ENCODE data around the gene RAMACL. TPM values are rescaled to one million over a fixed set of nuclear protein-coding genes. Genes with fewer than 3 reads are reported as not detected.

The RAMACL gene
- total and polyA plus RNA-seq, 2 donors (not counting 1 experiment from before 2014, with no cell fraction given) = 0.22 to 5.0 TPM

DNA sequence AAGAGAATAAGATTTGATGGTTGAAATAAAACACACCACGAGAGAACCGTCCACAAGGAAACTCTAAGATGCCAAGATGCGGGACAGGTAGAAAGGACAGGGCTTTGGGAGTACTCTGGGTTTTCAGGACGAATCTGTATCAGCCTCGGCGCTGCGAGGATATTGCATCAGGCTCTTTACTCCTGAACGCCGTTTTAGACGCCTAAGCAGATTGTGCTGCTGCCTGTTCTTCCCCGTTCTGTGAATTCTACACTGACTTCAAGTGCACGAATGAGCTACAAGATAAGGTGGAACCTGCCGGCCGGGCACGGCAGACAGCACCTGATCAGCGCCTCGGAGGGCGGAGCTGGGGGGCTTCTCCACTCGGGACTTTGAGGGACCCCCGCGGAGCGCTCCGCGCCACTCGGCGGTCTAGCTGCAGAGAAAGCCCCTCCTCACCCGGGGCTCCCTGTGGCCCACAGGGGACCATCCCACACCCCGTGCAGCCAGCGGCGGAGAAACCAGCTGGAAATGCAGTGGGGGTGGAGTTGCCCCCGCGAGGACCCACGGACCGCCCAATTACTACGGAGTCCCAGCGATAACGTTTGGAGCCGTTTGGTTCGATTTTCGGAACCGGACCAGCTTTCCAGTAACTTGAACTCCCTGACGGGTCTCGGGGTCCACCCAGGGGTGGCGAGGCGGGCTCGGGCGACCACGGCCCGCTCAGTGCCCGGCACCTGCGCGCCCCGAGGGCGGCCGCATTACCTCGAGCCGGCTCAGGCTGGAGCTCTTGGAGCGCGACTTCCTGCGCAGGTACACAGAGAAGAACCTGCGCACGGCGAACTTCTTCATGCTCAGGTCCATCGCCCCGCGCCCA is 39.9 kb upstream of the RAMACL start:
- Histone ChIP-seq H4K20me1 (ENCODE audit: control insufficient read depth, extremely low read depth, insufficient read depth, low read length) (no peaks in the 10 kb centered on the region), H3K36me3 (ENCODE audit: control insufficient read depth, insufficient read depth, low read length) (no peaks in the 10 kb centered on the region), H3K79me2 (ENCODE audit: control insufficient read depth, insufficient read depth, low read length) (peaks cover 37% of the 10 kb centered on the region), H3K4me1 (ENCODE audit: control insufficient read depth, extremely low read depth, insufficient read depth, low read length) (peaks cover 25% of the 10 kb centered on the region), H3K9me3 (ENCODE audit: control insufficient read depth, insufficient read depth, low read depth, low read length) (no peaks in the 10 kb centered on the region), H3K27ac (ENCODE audit: insufficient read depth, low read length) (peak overlapping the region; percentile 84), H2AFZ (ENCODE audit: low read length) (no peak overlapping the region), H3K27me3 (ENCODE audit: control insufficient read depth, insufficient read depth, low read length) (no peaks in the 10 kb centered on the region), H3K4me2 (ENCODE audit: extremely low read depth, insufficient read depth, low read length) (peak overlapping the region; percentile 94), H3K9ac (ENCODE audit: insufficient read depth, low read length) (peak overlapping the region; percentile 95), H3K4me3 (replicated peaks in 1 of 4; ENCODE audit: control extremely low read depth in 1 of 4, insufficient read depth in 1 of 4, low read depth in 3 of 4, low read length in 4 of 4) (peak overlapping the region; percentile 88 to 96 (median 92))
- no peak for TF ChIP-seq EZH2 (IDR thresholded peaks at IDR 0.05; ENCODE audit: low read length, missing control alignments)
- TF ChIP-seq, protein P1, sequence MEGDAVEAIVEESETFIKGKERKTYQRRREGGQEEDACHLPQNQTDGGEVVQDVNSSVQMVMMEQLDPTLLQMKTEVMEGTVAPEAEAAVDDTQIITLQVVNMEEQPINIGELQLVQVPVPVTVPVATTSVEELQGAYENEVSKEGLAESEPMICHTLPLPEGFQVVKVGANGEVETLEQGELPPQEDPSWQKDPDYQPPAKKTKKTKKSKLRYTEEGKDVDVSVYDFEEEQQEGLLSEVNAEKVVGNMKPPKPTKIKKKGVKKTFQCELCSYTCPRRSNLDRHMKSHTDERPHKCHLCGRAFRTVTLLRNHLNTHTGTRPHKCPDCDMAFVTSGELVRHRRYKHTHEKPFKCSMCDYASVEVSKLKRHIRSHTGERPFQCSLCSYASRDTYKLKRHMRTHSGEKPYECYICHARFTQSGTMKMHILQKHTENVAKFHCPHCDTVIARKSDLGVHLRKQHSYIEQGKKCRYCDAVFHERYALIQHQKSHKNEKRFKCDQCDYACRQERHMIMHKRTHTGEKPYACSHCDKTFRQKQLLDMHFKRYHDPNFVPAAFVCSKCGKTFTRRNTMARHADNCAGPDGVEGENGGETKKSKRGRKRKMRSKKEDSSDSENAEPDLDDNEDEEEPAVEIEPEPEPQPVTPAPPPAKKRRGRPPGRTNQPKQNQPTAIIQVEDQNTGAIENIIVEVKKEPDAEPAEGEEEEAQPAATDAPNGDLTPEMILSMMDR (conservative IDR thresholded peaks at IDR 0.05 in 1 of 2, IDR thresholded peaks at IDR 0.05 in 1 of 2; ENCODE audit: low read depth in 1 of 2, low read length in 2 of 2) = no peak
- DNase-seq (ENCODE audit: low read depth in 2 of 2) = peak; percentile 41 to 55

DNA sequence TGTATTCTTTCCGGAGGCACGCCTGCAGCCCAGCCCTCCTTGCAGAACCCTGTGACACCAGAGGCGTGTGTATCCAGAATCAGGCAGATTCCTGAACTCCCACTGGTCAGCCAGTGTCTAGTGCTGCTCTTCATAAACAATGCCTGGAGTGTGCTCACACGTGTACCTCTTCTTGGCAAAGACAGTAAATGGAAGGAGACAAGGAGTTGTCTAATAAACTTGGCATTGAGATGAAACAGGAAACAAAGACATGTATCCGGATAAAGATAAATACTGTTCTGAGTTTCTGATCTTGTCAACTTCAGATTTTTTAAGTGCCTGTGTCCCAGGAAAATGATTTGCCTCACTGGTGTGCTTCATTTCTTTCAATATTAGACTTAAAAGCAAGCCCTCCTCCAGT is 38.9 kb upstream of the RAMACL start:
- no peak for TF ChIP-seq EZH2 (IDR thresholded peaks at IDR 0.05; ENCODE audit: low read length, missing control alignments)
- TF ChIP-seq, protein P1 (conservative IDR thresholded peaks at IDR 0.05 in 1 of 2, IDR thresholded peaks at IDR 0.05 in 1 of 2; ENCODE audit: low read depth in 1 of 2, low read length in 2 of 2) = no peak
- Histone ChIP-seq H3K27ac (ENCODE audit: insufficient read depth, low read length) (peak overlapping the region; percentile 84), H3K27me3 (ENCODE audit: control insufficient read depth, insufficient read depth, low read length) (no peaks in the 10 kb centered on the region), H3K9ac (ENCODE audit: insufficient read depth, low read length) (peak overlapping the region; percentile 95), H3K79me2 (ENCODE audit: control insufficient read depth, insufficient read depth, low read length) (peaks cover 42% of the 10 kb centered on the region), H2AFZ (ENCODE audit: low read length) (no peak overlapping the region), H4K20me1 (ENCODE audit: control insufficient read depth, extremely low read depth, insufficient read depth, low read length) (no peaks in the 10 kb centered on the region), H3K36me3 (ENCODE audit: control insufficient read depth, insufficient read depth, low read length) (no peaks in the 10 kb centered on the region), H3K4me1 (ENCODE audit: control insufficient read depth, extremely low read depth, insufficient read depth, low read length) (peaks cover 35% of the 10 kb centered on the region), H3K4me3 (replicated peaks in 1 of 4; ENCODE audit: control extremely low read depth in 1 of 4, insufficient read depth in 1 of 4, low read depth in 3 of 4, low read length in 4 of 4) (peak overlapping the region; percentile 88 to 96 (median 92)), H3K4me2 (ENCODE audit: extremely low read depth, insufficient read depth, low read length) (peak overlapping the region; percentile 94), H3K9me3 (ENCODE audit: control insufficient read depth, insufficient read depth, low read depth, low read length) (no peaks in the 10 kb centered on the region)
- peak; percentile 57 to 68 for DNase-seq (ENCODE audit: low read depth in 2 of 2)

DNA sequence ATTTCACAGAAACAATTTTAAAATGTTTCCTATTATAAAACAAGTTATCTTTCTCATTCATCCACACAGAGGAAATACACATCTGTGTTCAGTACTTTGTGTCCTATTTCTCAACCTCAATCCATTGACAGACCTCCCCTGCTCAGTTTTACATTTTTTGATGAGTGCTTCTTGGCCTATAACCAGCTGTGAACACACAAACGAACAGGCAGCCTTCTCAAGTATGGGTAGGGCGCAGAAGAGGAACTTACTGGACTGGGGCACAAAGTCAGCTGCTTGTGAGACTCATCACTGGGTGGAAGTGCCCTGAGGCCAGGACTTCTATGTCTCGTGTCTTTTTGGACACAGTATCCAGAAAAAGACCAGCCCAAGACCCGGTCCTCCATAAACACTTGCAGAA is 37.8 kb upstream of the RAMACL start:
- H3K4me3 ChIP-seq (replicated peaks in 1 of 4; ENCODE audit: control extremely low read depth in 1 of 4, insufficient read depth in 1 of 4, low read depth in 3 of 4, low read length in 4 of 4) = peak overlapping the region in 1 of 4 experiments; percentile 25
- H3K4me1 ChIP-seq (ENCODE audit: control insufficient read depth, extremely low read depth, insufficient read depth, low read length) = peaks cover 38% of the 10 kb centered on the region
- no peaks in the 10 kb centered on the region for H3K36me3 ChIP-seq (ENCODE audit: control insufficient read depth, insufficient read depth, low read length)
- peak; percentile 71 to 94 for DNase-seq (ENCODE audit: low read depth in 2 of 2)
- TF ChIP-seq EZH2 (IDR thresholded peaks at IDR 0.05; ENCODE audit: low read length, missing control alignments) = no peak
- TF ChIP-seq, protein P1 (conservative IDR thresholded peaks at IDR 0.05 in 1 of 2, IDR thresholded peaks at IDR 0.05 in 1 of 2; ENCODE audit: low read depth in 1 of 2, low read length in 2 of 2) = no peak
- H3K4me2 ChIP-seq (ENCODE audit: extremely low read depth, insufficient read depth, low read length) = peak overlapping the region; percentile 61
- peak overlapping the region; percentile 33 for H3K27ac ChIP-seq (ENCODE audit: insufficient read depth, low read length)
- H4K20me1 ChIP-seq (ENCODE audit: control insufficient read depth, extremely low read depth, insufficient read depth, low read length) = no peaks in the 10 kb centered on the region
- H3K27me3 ChIP-seq (ENCODE audit: control insufficient read depth, insufficient read depth, low read length) = no peaks in the 10 kb centered on the region
- H3K9me3 ChIP-seq (ENCODE audit: control insufficient read depth, insufficient read depth, low read depth, low read length) = no peaks in the 10 kb centered on the region
- H3K9ac ChIP-seq (ENCODE audit: insufficient read depth, low read length) = no peak overlapping the region
- no peak overlapping the region for H2AFZ ChIP-seq (ENCODE audit: low read length)
- peaks cover 42% of the 10 kb centered on the region for H3K79me2 ChIP-seq (ENCODE audit: control insufficient read depth, insufficient read depth, low read length)

All from fibroblast of lung (primary cell).